Fibroblast of lung (primary cell): Measurements from ENCODE around the gene PPL. TPM values are rescaled to one million over a fixed set of nuclear protein-coding genes. Genes with fewer than 3 reads are reported as not detected.

ENCODE experiments used
- DNase-seq, 2 donors: peaks; one replicate each; pipeline versions ENCODE4 v3.0.0 to v3.0.0-alpha.2; 2010; ENCODE audit warnings: low read depth in 2 of 2
- H2AFZ ChIP-seq: 2 replicates; pipeline ENCODE4 v1.5.1; 2012; ENCODE audit warnings: low read length, control low read depth, inconsistent platforms
- H3K27ac ChIP-seq: 2 replicates; pipeline ENCODE4 v1.5.1; 2011; ENCODE audit warnings: low read length, control low read depth; ENCODE audit not compliant: insufficient read depth
- H3K27me3 ChIP-seq: 2 replicates; pipeline ENCODE4 v1.5.1; 2011; ENCODE audit warnings: mild to moderate bottlenecking, low read length; ENCODE audit not compliant: control insufficient read depth, insufficient read depth
- H3K36me3 ChIP-seq: 2 replicates; pipeline ENCODE4 v1.5.1; 2011; ENCODE audit warnings: low read length; ENCODE audit not compliant: control insufficient read depth, insufficient read depth
- H3K4me1 ChIP-seq: 2 replicates; pipeline ENCODE4 v1.5.1; 2011; ENCODE audit warnings: low read length; ENCODE audit not compliant: control insufficient read depth, insufficient read depth; ENCODE audit errors: extremely low read depth
- H3K4me2 ChIP-seq: 2 replicates; pipeline ENCODE4 v1.5.1; 2011; ENCODE audit warnings: low read length, control low read depth; ENCODE audit not compliant: insufficient read depth; ENCODE audit errors: extremely low read depth
- H3K4me3 ChIP-seq, 4 experiments: fragments of 200-600 bp in 1 of 4; sonication (generic) in 1 of 4; replicated peaks in 1 of 4; 2 replicates each; pipeline ENCODE4 v1.5.1; 2011 to 2016; ENCODE audit warnings: low read length in 4 of 4, low read depth in 3 of 4, mild to moderate bottlenecking in 3 of 4, control low read depth in 2 of 4, inconsistent platforms in 1 of 4, mixed read lengths in 1 of 4; ENCODE audit not compliant: insufficient read depth in 1 of 4; ENCODE audit errors: control extremely low read depth in 1 of 4
- H3K79me2 ChIP-seq: 2 replicates; pipeline ENCODE4 v1.5.1; 2012; ENCODE audit warnings: mild to moderate bottlenecking, low read length, inconsistent platforms; ENCODE audit not compliant: control insufficient read depth, insufficient read depth
- H3K9ac ChIP-seq: 2 replicates; pipeline ENCODE4 v1.5.1; 2011; ENCODE audit warnings: mild to moderate bottlenecking, low read length, control low read depth; ENCODE audit not compliant: insufficient read depth
- H3K9me3 ChIP-seq: 2 replicates; pipeline ENCODE4 v1.5.1; 2012; ENCODE audit warnings: low read depth, low read length; ENCODE audit not compliant: control insufficient read depth, insufficient read depth
- H4K20me1 ChIP-seq: 2 replicates; pipeline ENCODE4 v1.5.1; 2011; ENCODE audit warnings: low read length; ENCODE audit not compliant: control insufficient read depth, insufficient read depth; ENCODE audit errors: extremely low read depth
- EZH2 ChIP-seq: IDR thresholded peaks from 2 replicates; pipeline ENCODE4 v1.5.1; 2012; ENCODE audit warnings: low read length, control low read depth, mild to moderate bottlenecking; ENCODE audit errors: missing control alignments
- polyA plus RNA-seq, 2 donors: library from polyadenylated mRNA; depleted of rRNA in 1 of 2; stranded (reverse) in 1 of 2; unstranded in 1 of 2; fragments of >200 nt; gene quantifications; 2 replicates each; pipeline ENCODE4 v1.2.1, GENCODE V29; 2011 to 2012; ENCODE audit warnings: missing spikeins in 1 of 2
- total RNA-seq: library from RNA; depleted of rRNA; stranded (reverse); fragments of >200 nt; gene quantifications from 2 replicates; pipeline ENCODE4 v1.2.1, GENCODE V29; 2014
- TF ChIP-seq, protein P1 (sequence below), 2 donors: IDR thresholded peaks in 1 of 2; conservative IDR thresholded peaks in 1 of 2; 1 replicate in 1 of 2; 2 replicates in 1 of 2; pipeline ENCODE4 v1.5.1; 2011 to 2012; ENCODE audit warnings: low read length in 2 of 2, control low read depth in 1 of 2, inconsistent platforms in 1 of 2, low read depth in 1 of 2, mild to moderate bottlenecking in 1 of 2

PPL gene
- total and polyA plus RNA-seq, 2 donors (not counting 1 experiment from before 2014, with no cell fraction given), result 5.0 to 50.5 TPM

DNA sequence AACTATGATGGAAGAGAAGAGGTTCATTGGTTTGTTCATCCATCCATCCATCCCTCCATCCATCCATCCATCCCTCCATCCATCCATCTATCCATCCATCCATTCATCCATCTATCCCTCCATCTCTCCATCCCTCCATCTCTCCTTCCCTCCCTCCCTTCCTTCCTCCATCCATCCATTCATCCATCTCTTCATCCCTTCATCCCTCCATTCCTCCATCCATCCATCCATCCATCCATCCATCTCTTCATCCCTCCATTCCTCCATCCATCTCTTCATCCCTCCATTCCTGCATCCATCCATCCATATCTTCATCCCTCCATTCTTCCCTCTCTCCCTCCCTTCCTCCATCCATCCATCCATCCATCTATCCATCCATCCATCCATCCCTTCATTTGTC is 10.0 kb upstream of the PPL start:
- Histone ChIP-seq H3K4me3 (no peak overlapping the region), H3K36me3 (no peaks in the 10 kb centered on the region), H3K4me1 (peaks cover 29% of the 10 kb centered on the region), H2AFZ (no peak overlapping the region), H3K27me3 (no peaks in the 10 kb centered on the region), H3K27ac (no peak overlapping the region), H3K79me2 (no peaks in the 10 kb centered on the region), H4K20me1 (no peaks in the 10 kb centered on the region), H3K9me3 (no peaks in the 10 kb centered on the region), H3K4me2 (no peak overlapping the region), H3K9ac (no peak overlapping the region)
- TF ChIP-seq, protein P1, sequence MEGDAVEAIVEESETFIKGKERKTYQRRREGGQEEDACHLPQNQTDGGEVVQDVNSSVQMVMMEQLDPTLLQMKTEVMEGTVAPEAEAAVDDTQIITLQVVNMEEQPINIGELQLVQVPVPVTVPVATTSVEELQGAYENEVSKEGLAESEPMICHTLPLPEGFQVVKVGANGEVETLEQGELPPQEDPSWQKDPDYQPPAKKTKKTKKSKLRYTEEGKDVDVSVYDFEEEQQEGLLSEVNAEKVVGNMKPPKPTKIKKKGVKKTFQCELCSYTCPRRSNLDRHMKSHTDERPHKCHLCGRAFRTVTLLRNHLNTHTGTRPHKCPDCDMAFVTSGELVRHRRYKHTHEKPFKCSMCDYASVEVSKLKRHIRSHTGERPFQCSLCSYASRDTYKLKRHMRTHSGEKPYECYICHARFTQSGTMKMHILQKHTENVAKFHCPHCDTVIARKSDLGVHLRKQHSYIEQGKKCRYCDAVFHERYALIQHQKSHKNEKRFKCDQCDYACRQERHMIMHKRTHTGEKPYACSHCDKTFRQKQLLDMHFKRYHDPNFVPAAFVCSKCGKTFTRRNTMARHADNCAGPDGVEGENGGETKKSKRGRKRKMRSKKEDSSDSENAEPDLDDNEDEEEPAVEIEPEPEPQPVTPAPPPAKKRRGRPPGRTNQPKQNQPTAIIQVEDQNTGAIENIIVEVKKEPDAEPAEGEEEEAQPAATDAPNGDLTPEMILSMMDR (conservative IDR thresholded peaks at IDR 0.05 in 1 of 2, IDR thresholded peaks at IDR 0.05 in 1 of 2; ENCODE audit: low read depth in 1 of 2, low read length in 2 of 2), result no peak
- TF ChIP-seq EZH2, result no peak
- no peak for DNase-seq

DNA sequence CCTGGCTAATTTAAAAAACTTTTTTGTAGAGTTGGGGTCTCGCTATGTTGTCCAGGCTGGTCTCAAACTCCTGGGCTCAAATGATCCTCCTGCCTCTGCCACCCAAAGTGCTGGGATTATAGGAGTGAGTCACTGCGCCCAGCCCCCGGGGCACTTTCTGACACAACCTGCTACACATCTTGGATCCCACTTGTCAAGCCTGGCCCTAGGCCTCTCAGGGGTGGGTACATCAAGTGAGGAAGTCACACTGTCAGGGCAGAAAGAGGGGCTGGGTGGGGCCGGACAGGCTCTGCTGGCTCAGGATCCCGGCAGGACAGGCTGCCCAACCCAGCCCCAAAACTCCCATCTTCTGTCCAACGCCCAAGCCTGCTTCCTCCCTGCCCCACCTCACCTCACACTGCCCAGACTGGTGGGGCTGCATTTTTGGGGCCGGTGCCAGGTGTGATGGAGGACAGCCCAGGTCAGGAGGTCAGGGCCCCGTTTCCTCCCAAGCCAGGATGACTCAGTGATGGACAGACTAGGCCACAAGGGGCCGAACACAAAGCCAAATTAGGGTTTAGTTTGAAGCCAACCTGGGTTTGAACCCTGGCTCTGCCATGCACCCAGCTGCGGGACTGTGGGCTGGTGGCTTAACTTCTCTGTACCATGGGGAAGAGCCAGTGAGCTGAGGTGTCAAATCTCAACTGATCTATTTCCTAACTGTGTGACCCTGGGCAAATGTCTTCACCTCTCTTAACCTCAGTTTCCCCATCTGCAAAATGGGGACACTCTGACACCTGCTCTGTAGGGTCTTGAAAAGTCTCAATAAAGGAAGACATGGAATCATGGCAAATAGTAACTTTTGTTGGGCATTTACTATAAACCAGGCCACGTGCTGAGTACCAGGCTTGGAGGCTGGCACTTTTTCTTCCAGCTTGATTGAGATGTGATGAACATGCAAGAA is 8.9 kb upstream of the PPL start:
- no peaks in the 10 kb centered on the region for H4K20me1 ChIP-seq
- H2AFZ ChIP-seq, result no peak overlapping the region
- H3K9me3 ChIP-seq, result no peaks in the 10 kb centered on the region
- no peak overlapping the region for H3K4me3 ChIP-seq
- no peaks in the 10 kb centered on the region for H3K27me3 ChIP-seq
- H3K79me2 ChIP-seq, result no peaks in the 10 kb centered on the region
- H3K9ac ChIP-seq, result no peak overlapping the region
- TF ChIP-seq, protein P1 (conservative IDR thresholded peaks at IDR 0.05 in 1 of 2, IDR thresholded peaks at IDR 0.05 in 1 of 2; ENCODE audit: low read depth in 1 of 2, low read length in 2 of 2), result no peak
- no peak for TF ChIP-seq EZH2
- no peak overlapping the region for H3K4me2 ChIP-seq
- H3K27ac ChIP-seq, result no peak overlapping the region
- peaks cover 31% of the 10 kb centered on the region for H3K4me1 ChIP-seq
- peak in 1 of 2 donors; percentile 50 for DNase-seq
- no peaks in the 10 kb centered on the region for H3K36me3 ChIP-seq

DNA sequence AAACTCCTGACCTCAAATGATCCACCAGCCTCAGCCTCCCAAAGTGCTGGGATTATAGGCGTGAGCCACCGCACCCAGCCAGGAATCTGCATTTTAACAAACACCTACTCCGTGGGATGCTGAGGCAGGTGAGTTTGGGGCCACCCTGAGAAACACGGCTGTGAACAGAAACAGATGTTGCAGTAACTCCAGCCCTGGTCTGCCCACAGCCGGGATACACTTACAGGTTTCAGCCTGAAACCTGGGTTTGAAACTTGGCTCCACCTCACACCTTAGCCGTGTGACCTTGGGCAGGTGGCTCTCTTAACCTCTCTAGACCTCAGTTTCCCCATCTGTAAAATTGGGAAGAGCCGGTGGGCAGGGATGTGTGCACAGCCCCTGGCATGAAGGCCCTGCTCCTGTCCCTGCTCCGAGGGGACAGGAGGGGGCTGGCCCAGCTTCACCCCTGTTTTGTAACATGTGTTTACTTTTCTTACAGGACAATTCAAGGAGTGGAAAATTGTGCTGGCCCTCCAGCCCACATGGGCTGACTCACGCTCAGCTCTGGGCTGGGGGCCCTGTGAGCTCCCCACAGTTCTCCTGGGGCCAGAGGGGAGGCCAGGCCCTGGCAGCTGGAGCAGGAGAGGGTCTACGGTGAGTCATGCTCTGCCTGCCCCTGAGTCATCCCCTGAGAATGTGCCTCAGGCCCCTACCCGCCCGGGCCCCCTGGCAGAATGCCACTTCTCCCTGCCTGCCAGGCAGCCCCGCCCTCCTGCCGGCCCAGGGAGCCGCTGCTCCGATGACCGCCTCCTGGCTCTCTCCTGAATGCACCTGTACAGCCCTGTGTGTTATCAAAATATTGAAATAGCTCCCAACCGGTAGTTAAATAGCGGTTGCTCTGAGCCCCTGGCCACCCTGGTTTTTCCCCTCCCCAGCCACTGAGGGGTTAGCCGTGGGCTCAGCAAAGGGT is 7.7 kb upstream of the PPL start:
- H2AFZ ChIP-seq, result no peak overlapping the region
- no peaks in the 10 kb centered on the region for H4K20me1 ChIP-seq
- H3K4me2 ChIP-seq, result peak overlapping the region; percentile 72
- H3K79me2 ChIP-seq, result no peaks in the 10 kb centered on the region
- H3K27me3 ChIP-seq, result no peaks in the 10 kb centered on the region
- no peaks in the 10 kb centered on the region for H3K36me3 ChIP-seq
- peaks cover 31% of the 10 kb centered on the region for H3K4me1 ChIP-seq
- DNase-seq, result peak; percentile 97 to 99
- TF ChIP-seq, protein P1 (conservative IDR thresholded peaks at IDR 0.05 in 1 of 2, IDR thresholded peaks at IDR 0.05 in 1 of 2; ENCODE audit: low read depth in 1 of 2, low read length in 2 of 2), result no peak
- TF ChIP-seq EZH2, result no peak
- peak overlapping the region; percentile 95 for H3K27ac ChIP-seq
- H3K4me3 ChIP-seq, result peak overlapping the region in 1 of 4 experiments; percentile 6
- H3K9me3 ChIP-seq, result no peaks in the 10 kb centered on the region
- H3K9ac ChIP-seq, result no peak overlapping the region
